T-helper 22 cell (primary cell): ENCODE data around the gene EFHD2.
"Not testable (repeated sequence)": the region's sequence is repeated elsewhere in the genome, so short reads cannot be mapped to it uniquely, and the experiment has no call there.

Experiments
- DNase-seq: peaks from one replicate; pipeline ENCODE4 v3.0.0-alpha.2; 2020; ENCODE audit warnings: low read depth

The EFHD2 gene

DNA sequence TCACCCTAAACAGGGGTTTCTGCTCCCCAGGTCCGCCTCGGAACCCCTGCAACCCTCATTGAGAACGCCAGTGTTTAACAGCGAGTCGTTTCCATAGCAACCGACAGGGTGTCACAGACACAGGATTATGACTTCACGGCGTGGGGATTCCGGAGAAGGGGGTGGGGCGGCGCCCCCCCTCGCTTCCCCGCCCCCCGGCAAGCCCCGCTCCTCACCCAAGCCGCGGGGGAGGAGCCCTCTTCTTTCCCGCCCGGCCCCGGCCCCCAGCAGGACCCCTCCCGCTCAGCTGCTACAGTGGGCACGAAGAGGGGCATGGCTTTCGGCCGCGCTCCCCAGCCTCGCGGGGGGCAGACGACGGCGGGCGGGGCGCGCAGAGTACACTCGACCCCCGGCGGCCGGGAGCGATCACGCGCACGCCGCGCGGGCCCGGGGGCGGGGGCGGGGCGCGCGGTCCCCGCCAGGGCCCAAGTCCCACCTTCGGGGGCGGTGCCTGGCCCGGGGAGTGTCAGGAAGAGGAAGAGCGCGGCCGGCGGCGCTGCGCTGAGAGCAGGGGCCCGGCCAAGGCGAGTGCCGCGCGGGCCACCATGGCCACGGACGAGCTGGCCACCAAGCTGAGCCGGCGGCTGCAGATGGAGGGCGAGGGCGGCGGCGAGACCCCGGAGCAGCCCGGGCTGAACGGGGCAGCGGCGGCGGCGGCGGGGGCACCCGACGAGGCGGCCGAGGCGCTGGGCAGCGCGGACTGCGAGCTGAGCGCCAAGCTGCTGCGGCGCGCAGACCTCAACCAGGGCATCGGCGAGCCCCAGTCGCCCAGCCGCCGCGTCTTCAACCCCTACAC, at the start of gene EFHD2:
TSS of gene EFHD2 (plus strand) at position 501 of the 835 bp plus-strand sequence. CDS start at position 585, 84 bp downstream.
- DNase-seq, result peak; percentile 89

GRCh38 chr1:15360700-15361099, 49.0 kb upstream of the EFHD2 start:
- no peak for DNase-seq

DNA sequence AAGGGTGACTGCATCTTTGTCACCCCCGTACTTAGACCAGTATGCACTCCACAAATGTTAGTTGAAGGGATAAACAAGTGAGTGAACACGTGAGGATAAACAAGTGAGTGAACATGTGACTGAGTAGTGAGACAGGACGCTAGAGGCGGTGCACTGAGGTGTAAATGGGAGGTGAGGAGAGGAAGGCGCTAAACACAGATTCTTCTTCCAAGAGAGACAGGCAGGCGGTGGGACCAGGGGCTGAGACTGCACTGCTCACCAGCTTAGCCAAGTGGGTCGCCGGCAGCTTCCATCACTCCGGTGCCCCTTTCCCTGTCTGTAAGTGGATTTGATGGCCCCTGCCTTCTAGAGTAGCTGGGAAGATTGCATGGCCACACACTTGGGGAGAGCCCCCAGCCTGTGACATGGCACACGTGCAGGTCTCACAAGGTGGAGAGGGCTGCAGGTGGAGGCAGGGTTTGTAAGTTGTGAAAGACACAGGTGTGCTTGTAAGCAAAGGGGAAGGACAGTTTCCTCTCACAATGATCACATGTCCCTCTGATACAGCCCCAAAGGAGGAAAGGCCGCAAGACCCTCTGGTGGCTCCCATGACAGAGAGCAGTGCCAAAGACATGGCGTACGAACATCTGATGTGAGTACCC, 47.5 kb upstream of the EFHD2 start:
- no peak for DNase-seq

DNA sequence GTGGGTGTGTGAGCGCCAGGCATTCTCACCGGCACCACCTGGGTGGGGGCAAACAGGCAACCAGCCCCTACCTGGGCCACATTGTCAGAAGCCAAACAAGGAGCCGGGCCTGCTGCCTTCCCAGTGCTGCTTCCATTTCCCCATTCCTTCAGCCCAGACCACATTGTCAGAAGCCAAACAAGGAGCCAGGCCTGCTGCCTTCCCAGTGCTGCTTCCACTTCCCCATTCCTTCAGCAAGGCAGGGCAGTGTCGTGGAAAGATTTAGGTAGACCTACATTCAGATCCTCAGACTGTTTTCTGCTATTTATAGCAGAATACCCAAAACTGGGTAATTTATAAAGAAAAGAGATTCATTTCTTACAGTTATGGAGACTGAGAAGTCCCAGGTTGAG, 47.0 kb upstream of the EFHD2 start:
- no peak for DNase-seq

GRCh38 chr1:15364740-15365139, 44.9 kb upstream of the EFHD2 start:
- DNase-seq, result no peak

DNA sequence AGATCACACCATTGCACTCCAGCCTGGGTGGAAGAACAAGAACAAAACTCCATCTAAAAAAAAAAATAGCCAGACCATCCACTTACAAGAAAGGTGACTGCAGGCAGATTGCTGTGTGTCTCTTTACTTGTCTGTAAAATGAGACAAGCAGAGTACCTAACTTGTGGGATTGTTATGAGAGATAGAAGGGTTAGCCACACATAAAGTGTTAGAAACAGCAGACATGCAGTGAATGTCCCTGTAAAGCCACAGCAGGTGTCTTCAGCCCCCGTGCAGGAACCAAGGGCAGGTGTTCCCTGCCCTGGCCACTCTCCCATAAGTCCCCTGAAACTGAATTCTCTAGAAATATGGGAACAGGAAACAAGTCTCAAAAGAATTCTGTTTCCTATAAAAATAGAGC, 40.8 kb upstream of the EFHD2 start:
- DNase-seq, result no peak

DNA sequence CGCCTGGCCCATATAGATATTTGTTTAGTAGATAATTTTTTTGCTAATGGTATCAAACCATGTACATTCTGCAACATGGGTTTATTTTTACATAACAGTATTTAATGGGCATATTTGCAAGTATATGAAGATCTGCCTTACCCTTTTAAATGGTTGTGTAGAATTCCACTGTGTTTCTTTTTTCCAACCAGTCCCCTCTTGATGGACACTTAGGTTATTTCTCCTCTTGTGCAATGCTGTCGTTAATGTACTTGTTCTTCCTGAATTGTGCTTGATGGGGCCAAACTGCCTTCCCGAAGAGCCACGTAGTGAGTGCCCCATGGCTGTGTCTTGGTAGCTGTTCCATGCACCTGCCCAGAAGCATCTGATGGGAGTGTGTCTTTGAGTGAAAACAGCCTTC, 39.4 kb upstream of the EFHD2 start:
- DNase-seq, result no peak

DNA sequence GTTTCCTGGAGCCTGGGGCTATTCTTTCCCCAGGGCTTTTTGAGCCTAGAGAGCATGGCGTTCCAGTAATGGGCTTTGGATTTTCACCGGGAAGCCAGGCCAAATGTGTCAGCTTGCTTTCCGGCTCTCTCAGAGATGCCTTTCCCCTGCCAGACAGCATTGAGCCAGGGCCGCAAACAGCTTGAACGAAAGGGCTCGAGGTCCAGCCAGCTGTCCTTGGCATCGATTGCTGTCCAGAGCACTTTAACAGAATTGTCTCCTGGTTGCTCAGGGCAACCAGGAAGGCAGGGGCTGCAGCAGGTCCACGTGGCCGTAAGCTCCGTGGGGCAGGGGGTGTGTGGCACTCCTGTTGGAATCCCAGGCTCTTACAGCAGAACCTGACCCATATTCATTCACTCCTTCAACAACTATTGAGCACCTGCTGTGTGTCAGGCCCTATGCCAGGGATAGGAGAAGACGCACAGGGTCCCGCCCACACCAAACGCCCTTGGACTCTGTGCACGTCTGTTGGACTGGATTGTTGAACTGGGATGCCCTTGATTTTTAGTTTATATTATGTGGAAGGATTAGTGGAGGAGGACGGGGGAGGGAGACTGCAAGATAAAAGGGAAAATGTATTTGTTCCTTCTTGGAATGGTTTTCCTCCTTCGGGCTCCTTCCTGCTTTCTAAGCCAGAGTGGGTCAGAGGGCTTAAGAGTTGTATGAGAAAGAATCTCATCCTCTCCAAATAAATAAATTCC, 38.7 kb upstream of the EFHD2 start:
- DNase-seq, result no peak

DNA sequence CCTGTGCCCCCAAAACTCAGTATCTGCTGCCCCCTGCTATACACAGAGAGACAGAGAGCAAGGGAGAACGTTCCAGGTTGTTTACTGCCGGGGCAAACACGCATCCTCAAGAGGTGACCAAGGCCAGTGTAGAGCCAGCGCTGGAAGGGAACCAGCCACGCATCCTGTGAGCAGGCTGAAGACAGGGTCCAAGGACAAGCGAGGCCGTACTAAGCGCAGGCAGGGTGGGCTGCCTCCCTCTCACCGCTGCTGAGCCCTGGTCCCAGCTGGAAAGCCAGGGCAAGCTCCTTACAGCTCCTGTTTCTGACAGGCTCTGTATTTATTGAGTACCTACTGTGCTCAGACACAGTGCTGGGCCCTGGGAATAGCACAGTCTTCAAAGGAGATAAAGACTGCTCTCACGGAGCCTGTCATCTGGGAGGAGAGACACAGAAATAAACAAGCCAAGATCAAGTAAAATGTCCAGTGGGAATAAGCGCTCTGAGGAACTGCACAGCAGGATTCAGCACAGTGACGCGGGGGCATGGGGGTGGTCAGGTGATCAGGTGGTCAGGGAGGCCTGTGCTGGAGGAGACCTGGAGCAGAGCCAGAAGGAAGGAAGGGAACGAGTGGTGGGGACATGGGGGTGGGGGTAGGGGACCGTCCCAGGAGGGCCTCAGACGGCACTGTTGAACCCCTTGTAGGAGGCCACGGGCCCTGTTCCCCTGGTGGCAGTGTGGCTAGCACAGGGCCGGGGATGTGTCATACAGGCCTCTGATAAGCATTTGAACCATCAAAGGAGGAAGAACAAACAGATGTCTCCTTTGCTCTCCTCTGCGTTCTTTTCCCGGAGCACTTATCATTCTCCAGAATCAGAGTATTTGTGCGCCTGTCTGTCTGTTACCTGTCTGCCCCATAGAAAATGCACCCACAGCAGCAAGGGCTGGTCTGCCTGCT, 37.8 kb upstream of the EFHD2 start:
- no peak for DNase-seq

DNA sequence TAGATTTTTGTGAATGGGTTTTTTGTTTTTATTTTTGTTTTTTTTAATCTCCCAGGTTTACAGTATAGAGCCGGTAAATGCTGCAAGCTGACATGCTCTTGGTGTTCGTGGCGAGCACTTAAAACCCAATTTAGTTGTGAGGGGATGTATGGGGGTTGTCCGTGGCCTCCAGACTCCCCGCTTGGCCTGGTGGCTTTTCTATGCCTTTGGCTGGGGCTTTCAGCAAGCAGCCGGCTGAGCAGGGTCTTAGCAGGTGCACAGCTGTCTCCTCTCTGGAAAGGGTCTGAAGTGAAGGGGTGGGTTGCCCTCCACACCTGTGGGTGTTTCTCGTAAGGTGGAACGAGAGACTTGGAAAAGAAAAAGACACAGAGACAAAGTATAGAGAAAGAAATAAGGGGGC, 31.0 kb upstream of the EFHD2 start:
- DNase-seq, result no peak

DNA sequence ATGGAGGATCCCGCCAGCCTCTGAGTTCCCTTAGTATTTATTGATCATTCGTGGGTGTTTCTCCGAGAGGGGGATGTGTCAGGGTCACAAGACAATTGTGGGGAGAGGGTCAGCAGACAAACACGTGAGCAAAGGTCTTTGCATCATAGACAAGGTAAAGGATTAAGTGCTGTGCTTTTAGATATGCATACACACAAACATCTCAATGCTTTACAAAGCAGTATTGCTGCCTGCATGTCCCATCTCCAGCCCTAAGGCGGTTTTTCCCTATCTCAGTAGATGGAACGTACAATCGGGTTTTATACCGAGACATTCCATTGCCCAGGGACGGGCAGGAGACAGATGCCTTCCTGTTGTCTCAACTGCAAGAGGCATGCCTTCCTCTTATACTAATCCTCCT, 30.5 kb upstream of the EFHD2 start:
- not testable (repeated sequence) for DNase-seq

DNA sequence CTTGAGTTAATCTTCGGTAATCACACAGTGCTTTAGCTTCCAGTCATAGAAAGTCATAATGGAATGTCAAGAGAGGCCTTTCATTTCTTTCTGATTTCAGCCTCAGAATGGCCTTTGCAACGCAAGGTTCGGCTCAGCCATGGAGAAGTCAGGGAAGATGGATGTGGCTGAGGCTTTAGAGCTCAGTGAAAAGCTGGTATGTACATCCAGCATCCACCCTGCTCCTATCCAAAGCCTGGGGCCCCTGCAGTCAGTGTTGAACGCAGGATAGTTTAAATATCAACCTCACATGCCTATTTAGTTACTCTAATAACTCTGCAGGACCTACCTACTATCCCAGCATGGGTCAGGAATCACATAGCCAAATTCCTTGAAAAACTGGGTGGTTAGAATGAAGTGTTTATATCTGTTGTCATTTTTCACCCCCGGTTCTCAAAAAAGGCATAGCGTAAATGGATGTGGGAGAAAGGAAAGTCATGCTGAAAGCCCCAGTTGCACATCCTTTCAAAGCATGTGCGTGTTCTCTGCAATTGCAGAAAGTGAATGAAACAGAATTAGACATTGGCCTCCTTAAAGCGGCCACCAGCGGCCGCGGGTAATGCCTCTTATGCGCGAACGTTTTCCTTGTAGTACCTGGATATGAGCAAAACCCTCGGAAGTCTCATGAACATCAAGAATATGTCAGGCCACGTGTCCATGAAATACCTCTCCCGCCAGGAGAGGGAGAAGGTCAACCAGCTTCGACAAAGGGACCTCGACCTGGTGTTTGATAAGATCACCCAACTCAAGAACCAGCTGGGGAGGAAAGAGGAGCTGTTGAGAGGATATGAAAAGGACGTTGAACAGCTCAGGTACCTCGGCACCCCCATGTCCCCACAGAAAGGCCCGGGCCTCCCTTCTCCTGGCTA, 28.8 kb upstream of the EFHD2 start:
- no peak for DNase-seq

DNA sequence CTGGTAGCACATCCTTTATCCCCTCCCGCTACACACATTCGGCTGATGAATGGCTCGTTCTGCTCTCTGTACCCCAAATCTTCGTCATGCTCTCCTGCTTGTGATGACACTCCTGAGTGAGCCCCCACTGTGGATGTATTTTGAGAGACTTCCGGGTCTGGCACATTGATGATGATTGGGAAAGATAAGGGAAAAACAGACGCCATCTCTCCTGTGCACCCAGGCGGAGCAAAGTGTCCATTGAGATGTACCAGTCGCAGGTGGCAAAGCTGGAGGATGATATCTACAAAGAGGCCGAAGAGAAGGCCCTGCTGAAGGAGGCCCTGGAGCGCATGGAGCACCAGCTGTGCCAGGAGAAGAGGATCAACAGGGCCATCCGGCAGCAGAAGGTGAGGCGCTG, 27.9 kb upstream of the EFHD2 start:
- DNase-seq, result no peak

GRCh38 chr1:15382601-15383518, 26.8 kb upstream of the EFHD2 start:
- DNase-seq, result no peak

DNA sequence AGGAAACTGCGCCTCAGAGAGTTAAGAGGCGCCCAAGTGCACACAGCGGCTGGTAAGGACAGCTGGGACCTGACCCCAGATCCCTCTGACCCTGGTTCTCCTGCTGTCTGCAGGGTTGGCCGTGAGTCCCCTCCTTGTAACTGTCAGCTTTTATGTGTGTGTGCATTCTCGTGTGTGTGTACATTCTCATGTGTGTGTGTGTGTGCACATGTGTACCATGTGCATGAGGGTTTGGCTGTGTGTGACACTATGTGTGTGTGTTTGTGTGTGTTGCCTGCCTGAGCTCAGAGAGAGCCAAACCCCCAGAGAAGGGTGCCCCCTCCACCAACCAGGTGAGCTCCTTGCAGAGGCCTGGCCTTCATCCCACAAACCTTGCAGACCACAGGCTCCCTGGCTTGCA, 25.9 kb upstream of the EFHD2 start:
- no peak for DNase-seq

GRCh38 chr1:15384301-15384901, 25.3 kb upstream of the EFHD2 start:
- DNase-seq, result no peak

DNA sequence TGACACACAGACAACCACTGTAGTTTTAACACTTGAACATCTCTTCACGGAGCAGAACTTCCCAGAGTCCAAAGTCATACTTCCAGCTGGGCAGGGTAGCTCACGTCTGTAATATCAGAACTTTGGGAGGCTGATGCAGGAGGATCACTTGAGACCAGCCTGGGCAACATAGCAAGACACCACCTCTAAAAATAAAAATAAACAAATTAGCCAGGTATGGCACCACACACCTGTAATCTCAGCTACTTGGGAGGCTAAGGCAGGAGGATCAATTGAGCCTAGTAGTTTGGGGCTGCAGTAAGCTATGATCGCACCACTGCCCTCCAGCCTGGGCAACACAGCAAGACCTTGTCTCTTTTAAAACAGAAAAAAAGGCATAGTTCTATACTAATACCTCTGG, 24.3 kb upstream of the EFHD2 start:
- no peak for DNase-seq

DNA sequence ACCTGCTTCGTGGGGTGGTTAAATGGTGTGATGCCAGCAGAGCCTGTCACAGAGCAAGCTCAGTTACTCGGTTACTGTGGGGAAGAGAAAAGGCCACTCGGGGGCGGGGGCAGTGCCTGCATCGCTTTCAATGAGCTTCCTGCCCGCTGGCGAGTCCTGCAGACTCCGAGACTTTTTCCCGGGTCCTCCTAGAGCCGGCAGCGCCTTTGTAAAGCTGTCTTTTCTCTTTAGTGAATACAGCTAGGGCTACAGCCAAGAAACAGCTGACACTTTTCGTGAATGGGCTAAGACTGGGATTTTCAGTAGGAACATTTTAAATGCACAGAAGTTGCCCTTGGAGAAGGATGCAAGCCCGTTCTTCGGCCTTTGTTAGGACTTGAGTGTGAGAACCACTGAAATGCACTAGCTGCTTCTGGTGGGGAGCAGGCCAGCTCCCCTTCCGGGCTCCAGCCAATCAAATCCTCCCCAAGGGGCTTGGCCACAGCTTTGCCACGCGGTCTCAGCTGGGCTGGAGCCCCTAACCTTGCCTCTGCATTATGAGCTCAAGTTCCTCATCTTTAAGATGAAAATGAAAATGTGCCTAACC, 23.4 kb upstream of the EFHD2 start:
- no peak for DNase-seq
